DMS53 treated with DMSO at 0.1 percent for 48 hours (cell line): ENCODE data around the gene DSG1.
"Not testable (repeated sequence)": the region's sequence is repeated elsewhere in the genome, so short reads cannot be mapped to it uniquely, and the experiment has no call there.

Experiments
- DNase-seq: peaks from one replicate; lab custom pipeline; 2025; ENCODE audit not compliant: unreplicated experiment; lab: John Stamatoyannopoulos, UW

DSG1 gene

GRCh38 chr18:31317860-31318259 is at the start of gene DSG1:
Gene DSG1, plus strand, starts transcription at chr18:31318160. Its CDS starts 141 bp downstream, at chr18:31318301.
- DNase-seq, result no peak

- peak; percentile 29 for DNase-seq
Observed at GRCh38 chr18:31268985-31269406, 49.0 kb upstream of the DSG1 start.

- DNase-seq, result peak; percentile 14
Observed at GRCh38 chr18:31269566-31269965, 48.4 kb upstream of the DSG1 start.

- no peak for DNase-seq
Observed at GRCh38 chr18:31270578-31270977, 47.4 kb upstream of the DSG1 start.

GRCh38 chr18:31273812-31274527 is 44.0 kb upstream of the DSG1 start:
- no peak for DNase-seq

GRCh38 chr18:31274931-31275330 is 43.0 kb upstream of the DSG1 start:
- no peak for DNase-seq

- peak; percentile 30 for DNase-seq
Observed at GRCh38 chr18:31275722-31276463, 42.1 kb upstream of the DSG1 start.

- no peak for DNase-seq
Observed at GRCh38 chr18:31278609-31279071, 39.3 kb upstream of the DSG1 start.

- DNase-seq, result no peak
Observed at GRCh38 chr18:31280502-31280901, 37.5 kb upstream of the DSG1 start.

GRCh38 chr18:31281437-31281836 is 36.5 kb upstream of the DSG1 start:
- no peak for DNase-seq

GRCh38 chr18:31289446-31289845 is 28.5 kb upstream of the DSG1 start:
- DNase-seq, result not testable (repeated sequence)

GRCh38 chr18:31291688-31292087 is 26.3 kb upstream of the DSG1 start:
- DNase-seq, result no peak

GRCh38 chr18:31294199-31294747 is 23.7 kb upstream of the DSG1 start:
- DNase-seq, result no peak

GRCh38 chr18:31297248-31297647 is 20.7 kb upstream of the DSG1 start:
- DNase-seq, result no peak

GRCh38 chr18:31301201-31301655 is 16.7 kb upstream of the DSG1 start:
- no peak for DNase-seq

GRCh38 chr18:31302991-31303390 is 15.0 kb upstream of the DSG1 start:
- no peak for DNase-seq

- DNase-seq, result no peak
Observed at GRCh38 chr18:31303771-31304170, 14.2 kb upstream of the DSG1 start.

GRCh38 chr18:31309115-31309514 is 8.8 kb upstream of the DSG1 start:
- DNase-seq, result no peak

- DNase-seq, result no peak
Observed at GRCh38 chr18:31316974-31317373, 986 bp upstream of the DSG1 start.

- no peak for DNase-seq
Observed at GRCh38 chr18:31321719-31322118, 3.8 kb downstream of the DSG1 start.

- no peak for DNase-seq
Observed at GRCh38 chr18:31325051-31325450, 7.1 kb downstream of the DSG1 start.
